ENCODE results near the gene SURF4. TPM values are rescaled to one million over a fixed set of nuclear protein-coding genes. Genes with fewer than 3 reads are reported as not detected.

The SURF4 gene
- total RNA-seq, 1 experiment from 2014 or later, result 181 TPM

- H3K27me3 ChIP-seq (ENCODE audit: control insufficient read depth, insufficient read depth, low read length), result no peaks in the 10 kb centered on the region
- H3K4me3 ChIP-seq (ENCODE audit: insufficient read depth, low read depth, low read length), result no peak overlapping the region
- no peaks in the 10 kb centered on the region for H3K36me3 ChIP-seq (replicated peaks; ENCODE audit: control insufficient read depth, insufficient read depth, low read length)
- no peak for DNase-seq
Measured at GRCh38 chr9:133315997-133316396, 59.9 kb downstream of the SURF4 start.

Other genes with a start within 250 kb of the SURF4 start
- gene GBGT1, start 212.1 kb downstream of the SURF4 start, total RNA-seq (2014; rRNA removed; shearing (Covaris generic)), result 6.8 and 7.5 TPM in 2 replicates
- gene OBP2B, start 166.8 kb downstream of the SURF4 start, total RNA-seq (2014; rRNA removed; shearing (Covaris generic)), result not detected in 2 replicates
- gene ABO, start 100.9 kb downstream of the SURF4 start, total RNA-seq (2014; rRNA removed; shearing (Covaris generic)), result 0.63 TPM in 1 of 2 replicates, not detected in the other
- 42.0 and 45.2 TPM in 2 replicates for gene SURF6, start 39.9 kb downstream of the SURF4 start, total RNA-seq (2014; rRNA removed; shearing (Covaris generic))
- 61.0 and 64.6 TPM in 2 replicates for gene MED22, start 27.9 kb downstream of the SURF4 start, total RNA-seq (2014; rRNA removed; shearing (Covaris generic))
- gene RPL7A, start 27.8 kb downstream of the SURF4 start, total RNA-seq (2014; rRNA removed; shearing (Covaris generic)), result 2,813 and 2,948 TPM in 2 replicates
- gene SURF1, start 19.6 kb downstream of the SURF4 start, total RNA-seq (2014; rRNA removed; shearing (Covaris generic)), result 30.6 and 31.8 TPM in 2 replicates
- gene SURF2, start 19.5 kb downstream of the SURF4 start, total RNA-seq (2014; rRNA removed; shearing (Covaris generic)), result 25.8 and 28.1 TPM in 2 replicates
- gene STKLD1, start 306 bp upstream of the SURF4 start, total RNA-seq (2014; rRNA removed; shearing (Covaris generic)), result 0.17 and 0.41 TPM in 2 replicates
- gene REXO4, start 42.0 kb upstream of the SURF4 start, total RNA-seq (2014; rRNA removed; shearing (Covaris generic)), result 28.5 and 33.5 TPM in 2 replicates
- 2.8 and 5.5 TPM in 2 replicates for gene ADAMTS13, start 46.3 kb upstream of the SURF4 start, total RNA-seq (2014; rRNA removed; shearing (Covaris generic))
- 9.5 and 11.3 TPM in 2 replicates for gene CACFD1, start 83.9 kb upstream of the SURF4 start, total RNA-seq (2014; rRNA removed; shearing (Covaris generic))
- gene SLC2A6, start 103.0 kb upstream of the SURF4 start, total RNA-seq (2014; rRNA removed; shearing (Covaris generic)), result 13.8 and 18.2 TPM in 2 replicates
- not detected in 2 replicates for gene MYMK, start 148.9 kb upstream of the SURF4 start, total RNA-seq (2014; rRNA removed; shearing (Covaris generic))
- gene ADAMTSL2, start 158.6 kb upstream of the SURF4 start, total RNA-seq (2014; rRNA removed; shearing (Covaris generic)), result 0.42 and 0.70 TPM in 2 replicates
- gene FAM163B, start 233.3 kb upstream of the SURF4 start, total RNA-seq (2014; rRNA removed; shearing (Covaris generic)), result 1.2 and 3.7 TPM in 2 replicates